ENCODE measurements around the gene C2orf80.

- TF ChIP-seq, protein P1, sequence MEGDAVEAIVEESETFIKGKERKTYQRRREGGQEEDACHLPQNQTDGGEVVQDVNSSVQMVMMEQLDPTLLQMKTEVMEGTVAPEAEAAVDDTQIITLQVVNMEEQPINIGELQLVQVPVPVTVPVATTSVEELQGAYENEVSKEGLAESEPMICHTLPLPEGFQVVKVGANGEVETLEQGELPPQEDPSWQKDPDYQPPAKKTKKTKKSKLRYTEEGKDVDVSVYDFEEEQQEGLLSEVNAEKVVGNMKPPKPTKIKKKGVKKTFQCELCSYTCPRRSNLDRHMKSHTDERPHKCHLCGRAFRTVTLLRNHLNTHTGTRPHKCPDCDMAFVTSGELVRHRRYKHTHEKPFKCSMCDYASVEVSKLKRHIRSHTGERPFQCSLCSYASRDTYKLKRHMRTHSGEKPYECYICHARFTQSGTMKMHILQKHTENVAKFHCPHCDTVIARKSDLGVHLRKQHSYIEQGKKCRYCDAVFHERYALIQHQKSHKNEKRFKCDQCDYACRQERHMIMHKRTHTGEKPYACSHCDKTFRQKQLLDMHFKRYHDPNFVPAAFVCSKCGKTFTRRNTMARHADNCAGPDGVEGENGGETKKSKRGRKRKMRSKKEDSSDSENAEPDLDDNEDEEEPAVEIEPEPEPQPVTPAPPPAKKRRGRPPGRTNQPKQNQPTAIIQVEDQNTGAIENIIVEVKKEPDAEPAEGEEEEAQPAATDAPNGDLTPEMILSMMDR (IDR thresholded peaks at IDR 0.05; ENCODE audit: low read depth, low read length, poor library complexity, severe bottlenecking) = no peak
- no peak for TF ChIP-seq EZH2phosphoT487 (IDR thresholded peaks at IDR 0.05; ENCODE audit: borderline replicate concordance, low read length)
Observed at GRCh38 chr2:208164951-208165755, 24.7 kb downstream of the C2orf80 start.
